ENCODE data around the gene CCT3. TPM values are rescaled to one million over a fixed set of nuclear protein-coding genes. Genes with fewer than 3 reads are reported as not detected.
"Not testable (repeated sequence)": the region's sequence is repeated elsewhere in the genome, so short reads cannot be mapped to it uniquely, and the experiment has no call there.

Gene CCT3
- total RNA-seq, 1 experiment from 2014 or later, result 340 TPM

DNA sequence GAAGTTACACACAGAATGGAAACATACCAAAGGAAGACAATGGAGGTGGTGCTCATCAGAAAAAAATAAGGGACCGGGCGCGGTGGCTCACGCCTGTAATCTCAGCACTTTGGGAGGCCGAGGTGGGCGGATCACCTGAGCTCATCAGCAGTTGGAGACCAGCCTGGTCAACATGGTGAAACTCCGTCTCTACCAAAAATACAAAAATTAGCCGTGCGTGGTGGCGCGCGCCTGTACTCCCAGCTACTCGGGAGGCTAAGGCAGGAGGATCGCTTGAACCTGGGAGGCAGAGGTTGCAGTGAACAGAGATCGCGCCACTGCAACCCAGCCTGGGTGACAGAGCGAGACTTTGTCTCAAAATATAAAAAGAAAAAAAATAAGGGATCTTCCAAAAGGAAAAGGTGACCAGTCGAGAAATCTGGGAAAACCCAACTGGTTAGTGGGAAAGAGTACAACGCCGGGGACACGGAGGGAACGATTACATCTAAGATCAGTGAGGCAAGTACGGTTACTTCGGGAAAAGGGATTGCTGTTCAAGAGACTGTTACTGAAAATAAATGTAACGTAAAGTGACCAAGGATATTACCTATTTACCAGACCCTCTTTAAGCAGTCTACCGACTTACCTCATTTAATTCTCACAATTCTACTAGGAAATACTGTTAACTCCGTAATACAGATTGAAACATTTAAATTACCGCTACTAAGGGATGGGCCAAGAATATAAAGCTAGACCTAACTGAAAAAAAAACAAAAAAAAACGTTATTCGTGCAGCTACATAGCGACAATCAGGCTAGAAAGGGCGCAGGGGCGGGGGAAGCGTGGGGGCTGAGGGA, 822 bp downstream of the CCT3 start:
- no peaks in the 10 kb centered on the region for H3K9me3 Mint-ChIP-seq (ENCODE audit: unreplicated experiment)
- TF ChIP-seq, protein P1, sequence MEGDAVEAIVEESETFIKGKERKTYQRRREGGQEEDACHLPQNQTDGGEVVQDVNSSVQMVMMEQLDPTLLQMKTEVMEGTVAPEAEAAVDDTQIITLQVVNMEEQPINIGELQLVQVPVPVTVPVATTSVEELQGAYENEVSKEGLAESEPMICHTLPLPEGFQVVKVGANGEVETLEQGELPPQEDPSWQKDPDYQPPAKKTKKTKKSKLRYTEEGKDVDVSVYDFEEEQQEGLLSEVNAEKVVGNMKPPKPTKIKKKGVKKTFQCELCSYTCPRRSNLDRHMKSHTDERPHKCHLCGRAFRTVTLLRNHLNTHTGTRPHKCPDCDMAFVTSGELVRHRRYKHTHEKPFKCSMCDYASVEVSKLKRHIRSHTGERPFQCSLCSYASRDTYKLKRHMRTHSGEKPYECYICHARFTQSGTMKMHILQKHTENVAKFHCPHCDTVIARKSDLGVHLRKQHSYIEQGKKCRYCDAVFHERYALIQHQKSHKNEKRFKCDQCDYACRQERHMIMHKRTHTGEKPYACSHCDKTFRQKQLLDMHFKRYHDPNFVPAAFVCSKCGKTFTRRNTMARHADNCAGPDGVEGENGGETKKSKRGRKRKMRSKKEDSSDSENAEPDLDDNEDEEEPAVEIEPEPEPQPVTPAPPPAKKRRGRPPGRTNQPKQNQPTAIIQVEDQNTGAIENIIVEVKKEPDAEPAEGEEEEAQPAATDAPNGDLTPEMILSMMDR (IDR thresholded peaks at IDR 0.05; ENCODE audit: insufficient read depth in 1 of 2, low read depth in 1 of 2, low read length in 1 of 2, severe bottlenecking in 1 of 2, unreplicated experiment in 1 of 2), result no peak
- DNase-seq, result no peak
- ChIA-PET CTCF (interaction anchor here (0.7 to 1.8 kb wide), 3 partner anchors 109 to 257 kb away, joined by 3 to 7 read pairs (median 3); no protein-coding TSS in a partner anchor), POLR2A (interaction anchor here (0.6 to 1.0 kb wide), 4 partner anchors 55 to 224 kb away, joined by 3 to 6 read pairs (median 3); partner anchors contain the start of genes PMF1 and SMG5)
- BruUV-seq (replicated peaks), result TSS peak; percentile 45
- Histone ChIP-seq H3K4me1 (no peaks in the 10 kb centered on the region), H3K27me3 (replicated peaks; ENCODE audit: control insufficient read depth, insufficient read depth, low read length) (no peaks in the 10 kb centered on the region), H3K9me3 (no peaks in the 10 kb centered on the region), H3K36me3 (ENCODE audit: control insufficient read depth, insufficient read depth, low read length) (peaks cover 2% of the 10 kb centered on the region; the same call in 1 of the 2 replicates), H3K4me3 (ENCODE audit: low read depth, low read length) (peak overlapping the region; percentile 90)
- intact Hi-C loops (cut with micrococcal nuclease; ENCODE audit: unreplicated experiment), result no loop called here
- H3K4me1 Mint-ChIP-seq (ENCODE audit: low read depth, unreplicated experiment), result no peaks in the 10 kb centered on the region
- no peaks in the 10 kb centered on the region for H3K27me3 Mint-ChIP-seq (ENCODE audit: insufficient read depth, unreplicated experiment)
- peaks cover 65% of the 10 kb centered on the region for H3K36me3 Mint-ChIP-seq (ENCODE audit: insufficient read depth, unreplicated experiment)
- H3K27ac Mint-ChIP-seq (ENCODE audit: unreplicated experiment), result peak overlapping the region; percentile 75
- peak overlapping the region; percentile 97 for H3K4me3 Mint-ChIP-seq (ENCODE audit: unreplicated experiment)

DNA sequence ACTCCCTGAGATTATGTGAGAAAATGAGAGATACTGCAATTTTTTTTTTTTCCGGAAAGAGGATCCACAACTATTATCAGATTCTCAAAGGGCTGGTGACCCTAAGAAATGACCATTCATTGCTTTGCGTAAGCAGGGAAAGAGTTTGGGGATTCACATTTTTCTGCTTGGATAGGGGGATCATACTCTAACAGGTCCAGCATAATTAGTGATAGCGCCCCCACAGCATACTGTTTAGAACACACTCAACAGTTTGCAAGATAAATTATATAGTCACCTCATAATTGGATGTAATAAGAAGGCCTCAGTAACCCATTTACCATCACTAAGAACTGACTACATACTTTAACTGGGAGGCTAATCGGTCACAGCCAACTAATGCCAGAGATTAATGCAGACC, 1.9 kb downstream of the CCT3 start:
- H3K27me3 ChIP-seq (replicated peaks; ENCODE audit: control insufficient read depth, insufficient read depth, low read length), result no peaks in the 10 kb centered on the region
- Mint-ChIP-seq H3K4me1 (ENCODE audit: low read depth, unreplicated experiment) (no peaks in the 10 kb centered on the region), H3K4me3 (ENCODE audit: unreplicated experiment) (peak overlapping the region; percentile 97), H3K27me3 (ENCODE audit: insufficient read depth, unreplicated experiment) (no peaks in the 10 kb centered on the region), H3K27ac (ENCODE audit: unreplicated experiment) (peak overlapping the region; percentile 75), H3K9me3 (ENCODE audit: unreplicated experiment) (no peaks in the 10 kb centered on the region), H3K36me3 (ENCODE audit: insufficient read depth, unreplicated experiment) (peaks cover 75% of the 10 kb centered on the region)
- ChIA-PET CTCF (interaction anchor here (1.8 kb wide), 1 partner anchor 110 kb away, joined by 7 read pairs; no protein-coding TSS in a partner anchor), POLR2A (interaction anchor here (0.8 kb wide), 1 partner anchor 124 kb away, joined by 3 read pairs; the partner anchor contains the start of gene PMF1)
- DNase-seq, result no peak
- intact Hi-C loops (cut with micrococcal nuclease; ENCODE audit: unreplicated experiment), result no loop called here
- H3K9me3 ChIP-seq, result no peaks in the 10 kb centered on the region
- no TSS peak for BruUV-seq (replicated peaks)
- peaks cover 2% of the 10 kb centered on the region; the same call in 1 of the 2 replicates for H3K36me3 ChIP-seq (ENCODE audit: control insufficient read depth, insufficient read depth, low read length)
- H3K4me3 ChIP-seq (ENCODE audit: low read depth, low read length), result peak overlapping the region; percentile 90
- TF ChIP-seq, protein P1 (IDR thresholded peaks at IDR 0.05; ENCODE audit: insufficient read depth in 1 of 2, low read depth in 1 of 2, low read length in 1 of 2, severe bottlenecking in 1 of 2, unreplicated experiment in 1 of 2), result no peak
- H3K4me1 ChIP-seq, result no peaks in the 10 kb centered on the region

DNA sequence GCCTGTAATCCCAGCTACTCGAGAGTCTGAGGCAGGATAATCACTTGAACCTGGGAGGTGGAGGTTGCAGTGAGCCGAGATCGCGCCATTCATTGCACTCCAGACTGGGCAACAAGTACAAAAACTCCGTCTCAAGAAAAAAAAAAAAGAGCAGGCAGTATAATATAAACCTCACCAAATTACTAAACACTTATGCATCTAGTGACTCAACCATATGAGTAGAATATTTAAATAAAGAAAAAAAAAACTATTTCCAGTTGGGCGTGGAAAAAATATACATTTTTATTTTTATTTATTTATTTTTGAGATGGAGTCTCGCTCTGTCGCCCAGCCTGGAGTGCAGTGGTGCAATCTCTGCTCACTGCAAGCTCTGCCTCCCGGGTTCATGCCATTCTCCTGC, 14.9 kb downstream of the CCT3 start:
- H3K4me3 Mint-ChIP-seq (ENCODE audit: unreplicated experiment); POLR2A ChIA-PET: not testable (repeated sequence)

More for the DNA sequence above, 14.9 kb downstream of the CCT3 start:
- H3K4me1 ChIP-seq; H3K27me3 ChIP-seq (replicated peaks; ENCODE audit: control insufficient read depth, insufficient read depth, low read length); H3K4me1 Mint-ChIP-seq (ENCODE audit: low read depth, unreplicated experiment); H3K9me3 ChIP-seq; intact Hi-C loops (cut with micrococcal nuclease; ENCODE audit: unreplicated experiment); CTCF ChIA-PET; DNase-seq; H3K4me3 ChIP-seq (ENCODE audit: low read depth, low read length); H3K36me3 ChIP-seq (ENCODE audit: control insufficient read depth, insufficient read depth, low read length); BruUV-seq (replicated peaks); H3K27ac Mint-ChIP-seq (ENCODE audit: unreplicated experiment); H3K27me3 Mint-ChIP-seq (ENCODE audit: insufficient read depth, unreplicated experiment); H3K9me3 Mint-ChIP-seq (ENCODE audit: unreplicated experiment): not testable (repeated sequence)
- H3K36me3 Mint-ChIP-seq (ENCODE audit: insufficient read depth, unreplicated experiment), result peaks cover 87% of the 10 kb centered on the region

Data from Caco-2 (cell line).